ENCODE results near the gene CPNE4.
"Not testable (repeated sequence)": the region's sequence is repeated elsewhere in the genome, so short reads cannot be mapped to it uniquely, and the experiment has no call there.

The CPNE4 gene

DNA sequence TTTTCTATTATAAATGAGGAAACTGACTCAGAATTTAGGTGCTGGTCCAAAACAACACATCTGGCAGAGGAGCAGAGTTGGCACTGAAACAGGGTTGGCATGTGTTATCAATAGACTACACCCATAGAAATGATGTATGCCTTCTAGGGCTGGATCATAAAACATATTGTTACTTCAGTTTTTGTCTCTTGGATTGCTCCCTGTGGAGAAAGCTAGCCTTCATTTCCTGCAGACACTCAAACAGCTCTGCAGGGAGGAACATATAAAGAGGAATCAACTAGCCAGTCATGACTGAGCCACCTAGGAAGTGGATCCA lies 531.5 kb downstream of the CPNE4 start:
- H3K27ac Mint-ChIP-seq = peak overlapping the region; percentile 93 to 96 (median 95)
- peak overlapping the region; percentile 98 to 99 (median 98) for H3K4me3 Mint-ChIP-seq
- H3K9me3 Mint-ChIP-seq = no peaks in the 10 kb centered on the region
- peaks cover 22% of the 10 kb centered on the region for H3K4me1 Mint-ChIP-seq
- TF ChIP-seq, protein P1, sequence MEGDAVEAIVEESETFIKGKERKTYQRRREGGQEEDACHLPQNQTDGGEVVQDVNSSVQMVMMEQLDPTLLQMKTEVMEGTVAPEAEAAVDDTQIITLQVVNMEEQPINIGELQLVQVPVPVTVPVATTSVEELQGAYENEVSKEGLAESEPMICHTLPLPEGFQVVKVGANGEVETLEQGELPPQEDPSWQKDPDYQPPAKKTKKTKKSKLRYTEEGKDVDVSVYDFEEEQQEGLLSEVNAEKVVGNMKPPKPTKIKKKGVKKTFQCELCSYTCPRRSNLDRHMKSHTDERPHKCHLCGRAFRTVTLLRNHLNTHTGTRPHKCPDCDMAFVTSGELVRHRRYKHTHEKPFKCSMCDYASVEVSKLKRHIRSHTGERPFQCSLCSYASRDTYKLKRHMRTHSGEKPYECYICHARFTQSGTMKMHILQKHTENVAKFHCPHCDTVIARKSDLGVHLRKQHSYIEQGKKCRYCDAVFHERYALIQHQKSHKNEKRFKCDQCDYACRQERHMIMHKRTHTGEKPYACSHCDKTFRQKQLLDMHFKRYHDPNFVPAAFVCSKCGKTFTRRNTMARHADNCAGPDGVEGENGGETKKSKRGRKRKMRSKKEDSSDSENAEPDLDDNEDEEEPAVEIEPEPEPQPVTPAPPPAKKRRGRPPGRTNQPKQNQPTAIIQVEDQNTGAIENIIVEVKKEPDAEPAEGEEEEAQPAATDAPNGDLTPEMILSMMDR (IDR thresholded peaks at IDR 0.05; ENCODE audit: unreplicated experiment in 3 of 3) = no peak
- H3K27me3 Mint-ChIP-seq (ENCODE audit: low read depth) = peaks cover 11% of the 10 kb centered on the region
- peaks cover 24% of the 10 kb centered on the region for H3K36me3 Mint-ChIP-seq (ENCODE audit: low read depth)

DNA sequence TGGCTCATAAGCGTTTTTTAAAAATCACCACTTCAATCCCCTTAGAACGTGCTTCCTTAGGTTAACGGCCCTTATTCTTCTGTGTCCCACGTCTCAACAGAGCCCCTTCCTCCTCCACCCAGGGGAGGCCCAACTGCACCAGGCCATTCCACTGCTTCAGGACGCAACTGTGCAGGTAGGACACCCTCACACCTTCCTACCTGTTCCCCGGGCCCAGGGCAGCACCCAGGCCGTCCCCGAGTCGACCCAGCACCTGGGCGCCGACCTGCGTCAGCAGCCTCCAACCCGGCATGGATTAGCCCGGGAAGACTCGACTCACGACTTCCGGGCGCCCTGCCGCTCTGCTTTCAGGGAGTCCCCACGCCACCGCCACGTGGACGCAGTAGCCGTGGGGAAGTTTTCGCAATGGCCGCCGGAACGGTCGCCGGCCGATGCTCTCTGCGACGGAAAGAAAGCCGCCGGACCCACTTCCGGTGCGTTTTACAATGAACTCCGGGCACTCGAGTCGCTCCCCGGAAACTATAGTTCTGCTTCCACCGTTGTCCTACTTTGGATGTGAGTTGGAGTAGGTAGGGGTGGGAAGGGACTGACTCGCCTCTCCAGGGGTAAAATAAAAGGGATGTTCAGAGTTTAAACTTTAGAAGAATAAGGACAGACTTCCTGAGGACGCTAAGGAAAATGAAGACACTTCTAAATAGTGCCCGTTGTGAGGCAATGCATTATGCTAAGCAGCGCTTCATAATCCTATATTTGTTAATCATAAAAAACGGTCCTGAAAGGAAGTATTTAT lies 532.1 kb downstream of the CPNE4 start, which contains the start of gene MRPL3:
MRPL3 (minus strand) TSS at position 442 of the 790 bp plus-strand sequence; CDS start at position 292, 150 bp downstream.
- Mint-ChIP-seq H3K27ac (peak within 1 kb of the TSS; percentile 93 to 96 (median 95)), H3K36me3 (ENCODE audit: low read depth) (peaks cover 28% of the 10 kb centered on the region), H3K4me1 (peaks cover 22% of the 10 kb centered on the region), H3K9me3 (no peaks in the 10 kb centered on the region), H3K27me3 (ENCODE audit: low read depth) (peaks cover 11% of the 10 kb centered on the region), H3K4me3 (peak within 1 kb of the TSS; percentile 98 to 99 (median 98))
- TF ChIP-seq, protein P1 (IDR thresholded peaks at IDR 0.05; ENCODE audit: unreplicated experiment in 3 of 3) = no peak

- Mint-ChIP-seq H3K36me3 (ENCODE audit: low read depth) (peaks cover 36% of the 10 kb centered on the region), H3K27me3 (ENCODE audit: low read depth) (peaks cover 11% of the 10 kb centered on the region), H3K4me1 (peaks cover 22% of the 10 kb centered on the region), H3K9me3 (no peaks in the 10 kb centered on the region), H3K27ac (peak overlapping the region; percentile 93 to 96 (median 95)), H3K4me3 (peak overlapping the region; percentile 98 to 99 (median 98))
- TF ChIP-seq, protein P1 (IDR thresholded peaks at IDR 0.05; ENCODE audit: unreplicated experiment in 3 of 3) = no peak
These were observed 532.9 kb downstream of the CPNE4 start for GRCh38 chr3:131501949-131502348.

DNA sequence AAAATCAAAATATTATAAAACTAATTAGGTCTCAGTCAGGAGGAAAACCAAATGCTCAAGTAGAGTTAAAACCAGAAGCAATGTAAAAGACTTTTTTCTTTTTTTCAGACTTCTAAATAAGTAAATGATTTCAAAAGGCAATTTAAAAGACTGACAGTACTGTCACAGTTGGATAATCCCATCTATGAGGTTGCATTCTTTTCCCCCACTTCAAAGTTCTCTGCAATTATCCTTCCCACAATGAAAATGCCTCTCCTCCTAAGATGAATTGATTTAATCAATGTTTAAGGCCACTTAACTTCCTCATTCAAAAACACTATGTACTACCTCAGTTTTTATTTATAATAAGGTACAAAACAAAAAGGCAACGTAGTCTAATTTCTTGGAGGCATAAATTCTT lies 540.1 kb downstream of the CPNE4 start:
- Mint-ChIP-seq H3K4me1 (no peaks in the 10 kb centered on the region), H3K27ac (peak overlapping the region; percentile 63 to 77 (median 77)), H3K36me3 (ENCODE audit: low read depth) (peaks cover 57% of the 10 kb centered on the region), H3K9me3 (no peaks in the 10 kb centered on the region), H3K27me3 (ENCODE audit: low read depth) (no peaks in the 10 kb centered on the region), H3K4me3 (no peak overlapping the region)
- TF ChIP-seq, protein P1 (IDR thresholded peaks at IDR 0.05; ENCODE audit: unreplicated experiment in 3 of 3) = no peak

GRCh38 chr3:131491775-131492174 lies 543.0 kb downstream of the CPNE4 start:
- Mint-ChIP-seq H3K9me3 (no peaks in the 10 kb centered on the region), H3K27ac (no peak overlapping the region), H3K36me3 (ENCODE audit: low read depth) (peaks cover 44% of the 10 kb centered on the region), H3K4me1 (no peaks in the 10 kb centered on the region), H3K27me3 (ENCODE audit: low read depth) (no peaks in the 10 kb centered on the region), H3K4me3 (no peak overlapping the region)
- TF ChIP-seq, protein P1 (IDR thresholded peaks at IDR 0.05; ENCODE audit: unreplicated experiment in 3 of 3) = no peak

GRCh38 chr3:131491084-131491483 lies 543.7 kb downstream of the CPNE4 start:
- TF ChIP-seq, protein P1 (IDR thresholded peaks at IDR 0.05; ENCODE audit: unreplicated experiment in 3 of 3) = no peak
- peaks cover 44% of the 10 kb centered on the region for H3K36me3 Mint-ChIP-seq (ENCODE audit: low read depth)
- no peaks in the 10 kb centered on the region for H3K4me1 Mint-ChIP-seq
- no peaks in the 10 kb centered on the region for H3K9me3 Mint-ChIP-seq
- no peak overlapping the region for H3K27ac Mint-ChIP-seq
- H3K27me3 Mint-ChIP-seq (ENCODE audit: low read depth) = no peaks in the 10 kb centered on the region
- no peak overlapping the region for H3K4me3 Mint-ChIP-seq

DNA sequence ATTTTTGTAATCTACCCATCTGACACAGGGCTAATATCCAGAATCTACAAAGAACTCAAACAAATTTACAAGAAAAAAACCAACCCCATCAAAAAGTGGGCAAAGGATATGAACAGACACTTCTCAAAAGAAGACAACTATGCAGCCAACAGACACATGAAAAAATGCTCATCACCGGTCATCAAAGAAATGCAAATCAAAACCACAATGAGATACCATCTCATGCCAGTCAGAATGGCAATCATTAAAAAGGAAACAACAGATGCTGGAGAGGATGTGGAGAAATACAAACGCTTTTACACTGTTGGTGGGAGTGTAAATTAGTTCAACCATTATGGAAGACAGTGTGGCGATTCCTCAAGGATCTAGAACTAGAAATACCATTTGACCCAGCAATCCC lies 548.3 kb downstream of the CPNE4 start:
- H3K4me1 Mint-ChIP-seq; H3K4me3 Mint-ChIP-seq; H3K27ac Mint-ChIP-seq; H3K9me3 Mint-ChIP-seq; H3K27me3 Mint-ChIP-seq (ENCODE audit: low read depth): not testable (repeated sequence)
- peaks cover 47% of the 10 kb centered on the region for H3K36me3 Mint-ChIP-seq (ENCODE audit: low read depth)

All from nephron (organoid).